ENCODE results near the gene ST6GAL2.

ST6GAL2 gene

DNA sequence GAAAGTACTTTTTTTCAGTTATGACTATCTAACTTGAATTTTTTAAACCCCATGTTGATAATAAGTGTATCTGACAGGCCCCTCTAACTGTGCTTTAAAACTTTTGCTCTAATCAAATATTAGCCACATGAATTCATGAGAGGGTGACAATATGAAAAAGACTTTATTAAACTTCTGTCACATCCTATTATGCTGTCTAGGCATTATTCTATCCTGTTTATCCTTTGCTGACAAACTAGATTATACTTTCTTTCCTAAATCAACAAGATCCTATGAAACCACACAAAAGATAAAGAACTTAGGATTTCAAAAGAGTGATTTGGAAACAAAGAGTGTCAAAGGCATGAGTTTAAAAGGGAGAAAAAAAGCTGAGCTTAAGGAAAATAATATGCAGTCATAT is 57.8 kb downstream of the ST6GAL2 start:
- no peak for DNase-seq (ENCODE audit: low read depth)

DNA sequence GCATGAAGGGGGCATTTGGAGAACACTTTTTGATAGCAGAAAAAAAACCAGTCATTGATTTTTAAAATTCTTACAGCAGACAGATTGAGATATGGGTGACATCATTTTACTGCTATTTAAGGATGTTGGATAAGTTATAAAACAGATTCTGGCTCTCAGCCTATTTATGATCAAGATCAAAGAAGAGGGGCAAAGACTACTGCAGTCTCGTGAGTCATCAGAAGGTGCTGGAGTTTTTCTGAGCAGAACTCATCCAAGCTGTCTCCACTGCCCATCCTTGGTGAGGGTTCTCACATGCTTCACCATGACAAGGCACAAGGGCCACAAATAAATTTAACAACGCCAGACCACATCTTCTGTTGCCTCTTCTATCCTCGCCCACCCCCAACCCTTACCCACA is 58.8 kb downstream of the ST6GAL2 start:
- no peak for DNase-seq (ENCODE audit: low read depth)

DNA sequence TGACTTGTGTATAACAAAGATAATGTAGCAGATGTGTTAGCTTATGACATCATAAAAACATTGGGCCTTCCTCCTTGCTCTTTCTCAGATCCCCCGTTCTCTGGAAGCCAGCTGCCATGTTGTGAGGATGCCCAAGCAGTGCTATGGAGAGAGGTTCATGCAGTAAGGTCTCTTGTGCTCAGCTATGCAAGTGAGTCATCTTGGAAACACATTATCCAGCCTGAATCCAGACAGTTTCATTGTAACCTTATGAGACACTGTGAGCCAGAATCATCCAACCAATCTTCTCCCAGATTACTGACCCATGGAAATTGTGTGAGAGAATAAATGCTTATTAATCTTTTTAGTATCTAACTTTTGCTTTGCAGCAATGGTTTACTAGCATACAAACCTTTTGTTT is 60.8 kb downstream of the ST6GAL2 start:
- DNase-seq (ENCODE audit: low read depth): no peak

DNA sequence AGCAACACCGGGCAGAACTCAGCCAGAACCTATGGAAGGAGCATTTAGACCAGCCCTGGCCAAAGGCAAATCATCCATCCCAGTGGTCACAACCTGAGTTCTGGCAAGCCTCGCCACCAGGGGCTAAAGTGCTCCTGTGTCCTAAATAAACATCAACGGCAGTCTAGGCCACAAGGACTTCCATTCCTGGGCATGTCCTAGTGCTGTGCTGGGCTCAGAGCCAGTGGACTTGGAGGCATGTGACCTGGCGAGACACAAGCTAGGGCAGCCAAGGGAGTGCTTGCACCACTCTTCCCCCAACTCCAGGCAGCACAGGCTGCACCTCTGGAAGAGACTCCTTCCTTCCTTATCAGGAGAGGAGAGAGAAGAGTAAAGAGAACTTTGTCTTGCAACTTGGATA is 69.0 kb downstream of the ST6GAL2 start:
- DNase-seq (ENCODE audit: low read depth): no peak

DNA sequence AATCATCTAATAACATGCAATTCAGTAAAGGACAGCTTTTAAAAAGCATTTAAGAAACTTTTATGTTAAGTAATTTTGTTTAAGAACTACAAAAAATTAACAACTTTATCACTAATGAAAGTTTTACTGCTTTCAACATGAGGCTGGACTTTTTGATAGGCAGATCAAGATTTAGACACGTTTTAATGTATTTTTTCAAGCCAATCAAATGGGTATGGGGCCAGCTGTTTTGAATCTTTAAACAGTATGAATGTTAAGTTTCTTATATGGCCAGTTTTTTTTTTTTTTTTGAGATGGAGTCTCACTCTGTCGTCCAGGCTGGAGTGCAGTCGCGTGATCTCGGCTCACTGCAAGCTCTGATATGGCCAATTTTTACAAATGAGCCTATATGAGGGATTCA is 73.1 kb downstream of the ST6GAL2 start:
- no peak for DNase-seq (ENCODE audit: low read depth)

DNA sequence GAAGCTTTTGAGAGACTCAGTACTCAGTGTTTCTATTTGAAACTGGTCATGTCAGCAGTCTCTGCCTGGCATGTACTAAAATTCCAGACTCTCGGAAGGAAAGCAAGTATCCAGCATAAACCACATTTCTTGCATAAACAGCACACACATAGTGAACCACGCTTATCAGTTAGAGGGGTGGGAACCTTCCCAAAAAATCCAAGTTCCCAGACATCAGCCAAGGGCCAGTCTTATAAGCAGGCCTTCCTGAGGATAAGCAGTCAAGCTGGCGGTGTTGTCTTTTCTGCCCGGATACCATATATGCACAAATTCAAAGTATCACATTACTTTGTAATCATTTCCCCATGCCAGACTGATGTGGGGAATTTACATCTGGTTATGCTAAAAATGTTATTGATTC is 73.6 kb downstream of the ST6GAL2 start:
- no peak for DNase-seq (ENCODE audit: low read depth)

DNA sequence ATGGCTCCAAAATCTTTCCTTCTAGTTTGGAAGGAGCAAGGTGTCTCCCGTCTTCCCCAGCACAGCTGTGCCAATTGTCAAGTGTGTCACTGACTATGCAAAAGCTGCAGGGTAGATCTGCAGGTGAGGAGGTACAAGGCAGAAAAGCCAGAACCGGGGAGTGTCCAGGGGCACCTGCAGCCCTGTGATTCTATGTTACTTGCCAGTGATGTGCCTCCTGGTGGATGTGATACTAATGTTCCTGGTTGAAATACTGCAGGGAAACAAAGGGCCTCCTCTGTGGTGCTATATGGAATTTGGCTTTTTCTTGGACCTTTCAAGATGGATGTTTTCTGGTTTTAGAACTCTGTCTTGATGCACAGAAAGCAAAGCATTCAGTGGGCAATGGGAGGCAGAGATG is 80.3 kb downstream of the ST6GAL2 start:
- no peak for DNase-seq (ENCODE audit: low read depth)

DNA sequence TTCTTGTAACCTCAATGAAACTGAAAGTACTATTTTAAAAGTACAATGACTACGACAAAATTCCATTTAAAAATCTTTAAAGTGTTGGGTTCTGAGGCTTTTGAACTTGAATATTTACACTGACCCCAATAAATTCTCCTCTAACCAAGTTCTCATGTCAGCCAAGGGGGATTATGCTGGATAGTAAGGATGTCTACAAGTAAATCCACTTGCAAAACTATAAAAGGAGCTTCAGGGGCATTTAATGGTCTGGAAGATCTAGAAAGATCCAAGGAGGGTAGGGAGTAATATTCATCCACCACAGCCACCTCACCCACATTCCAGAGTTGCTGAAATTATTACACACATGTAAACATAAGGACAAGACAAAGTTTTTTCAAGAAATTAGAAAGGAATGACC is 81.8 kb downstream of the ST6GAL2 start:
- DNase-seq (ENCODE audit: low read depth): no peak

DNA sequence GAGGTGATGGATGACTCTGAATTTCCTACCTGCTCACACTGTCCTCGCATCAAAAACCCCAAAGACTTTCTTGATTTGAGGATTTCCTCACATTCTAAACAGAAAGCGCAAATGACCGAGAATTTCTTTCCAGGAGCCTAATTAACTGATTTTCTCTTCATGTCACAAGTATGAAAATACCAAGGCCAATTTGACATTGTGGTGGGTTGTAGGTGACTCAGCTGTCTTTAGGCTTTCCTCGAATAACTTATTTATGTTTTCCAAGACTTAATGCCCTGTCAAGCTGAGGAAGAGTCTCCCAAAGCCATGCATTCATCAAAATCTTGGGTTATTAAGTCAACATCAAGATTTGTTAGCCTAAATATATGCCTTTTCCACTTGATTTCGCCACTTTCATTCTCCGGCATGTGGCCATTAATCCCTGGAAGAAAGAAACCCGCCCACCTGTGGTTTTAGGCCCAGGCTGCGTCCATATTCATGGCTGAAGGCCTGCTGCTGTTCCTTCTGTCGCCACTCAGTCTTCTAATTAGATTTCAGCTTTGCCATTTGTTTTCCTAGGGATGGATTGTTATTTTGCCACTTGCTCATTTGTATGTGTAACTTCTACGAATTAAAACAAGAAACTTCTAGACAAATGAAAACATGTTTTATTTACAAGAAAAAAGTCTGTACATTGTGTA is 84.9 kb downstream of the ST6GAL2 start:
- DNase-seq (ENCODE audit: low read depth): no peak

DNA sequence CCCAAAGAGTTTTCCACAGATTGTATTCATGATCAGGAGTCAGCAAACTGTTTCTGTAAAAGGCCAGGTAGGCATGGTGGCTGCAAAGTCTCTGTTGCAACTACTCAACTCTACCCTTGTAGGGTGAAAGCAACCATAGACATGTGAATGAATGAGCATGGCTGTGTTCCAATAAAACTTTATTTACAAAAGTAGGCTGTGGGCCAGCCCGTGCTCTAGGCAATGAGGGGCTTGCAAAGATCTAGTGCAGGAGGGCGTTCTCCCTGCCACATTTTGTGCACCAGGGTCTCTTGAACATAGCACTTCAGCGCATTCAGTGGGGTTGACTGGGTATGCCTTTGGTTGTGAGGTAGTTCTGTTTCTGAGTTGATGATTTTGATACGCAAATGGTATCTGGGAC is 85.8 kb downstream of the ST6GAL2 start:
- DNase-seq (ENCODE audit: low read depth): no peak

DNA sequence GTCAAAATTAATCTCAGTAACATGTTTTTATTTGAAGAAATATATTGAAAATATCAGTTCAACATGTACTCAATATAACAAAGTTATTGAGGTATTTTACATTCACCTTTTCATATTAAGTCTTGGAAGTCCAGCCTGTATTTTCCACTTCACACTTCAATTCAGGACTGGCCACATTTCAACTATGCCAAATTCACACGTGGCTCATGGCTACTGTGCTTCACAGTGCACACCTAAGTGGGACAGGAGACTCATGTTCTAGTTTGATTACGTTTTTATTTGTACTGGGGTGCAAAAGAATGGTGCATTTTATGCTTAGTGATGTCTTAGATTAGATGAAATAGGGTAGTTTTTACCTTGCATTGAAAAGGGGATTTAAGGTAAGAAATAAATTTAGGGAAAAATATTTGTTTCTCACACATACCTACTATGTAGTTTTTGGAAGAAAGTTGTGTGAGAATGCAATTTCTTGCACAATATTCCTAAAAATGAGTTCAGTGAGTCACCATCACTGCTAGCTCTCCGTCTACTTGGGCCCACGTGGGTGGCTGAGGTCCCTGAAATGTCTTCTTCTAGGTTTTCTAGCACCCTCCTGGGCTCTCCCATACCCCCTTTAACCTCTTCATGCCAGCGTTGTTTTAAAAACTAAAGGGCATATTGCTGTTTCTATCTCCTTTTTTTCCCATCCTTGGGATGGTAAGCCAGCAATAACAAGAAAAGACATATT is 87.0 kb downstream of the ST6GAL2 start:
- no peak for DNase-seq (ENCODE audit: low read depth)

DNA sequence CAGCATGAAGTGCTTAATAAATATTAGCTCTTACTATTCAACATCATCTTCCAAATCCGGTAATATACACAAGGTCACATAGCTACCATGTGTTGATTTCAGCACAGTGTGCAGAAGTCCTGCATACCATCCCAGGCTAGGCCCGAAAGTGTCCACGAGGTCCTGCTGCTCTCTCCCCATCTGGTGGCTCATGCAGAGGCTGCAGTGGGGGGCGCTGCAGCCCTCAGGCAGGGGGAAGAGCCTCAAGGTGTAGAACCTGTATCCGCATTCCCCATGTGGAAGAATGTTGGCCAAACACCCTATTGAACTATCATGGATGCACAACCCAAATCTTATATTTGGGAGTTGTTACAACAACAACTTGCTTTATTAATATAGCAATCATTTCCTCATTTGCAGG is 88.5 kb downstream of the ST6GAL2 start:
- DNase-seq (ENCODE audit: low read depth): no peak

DNA sequence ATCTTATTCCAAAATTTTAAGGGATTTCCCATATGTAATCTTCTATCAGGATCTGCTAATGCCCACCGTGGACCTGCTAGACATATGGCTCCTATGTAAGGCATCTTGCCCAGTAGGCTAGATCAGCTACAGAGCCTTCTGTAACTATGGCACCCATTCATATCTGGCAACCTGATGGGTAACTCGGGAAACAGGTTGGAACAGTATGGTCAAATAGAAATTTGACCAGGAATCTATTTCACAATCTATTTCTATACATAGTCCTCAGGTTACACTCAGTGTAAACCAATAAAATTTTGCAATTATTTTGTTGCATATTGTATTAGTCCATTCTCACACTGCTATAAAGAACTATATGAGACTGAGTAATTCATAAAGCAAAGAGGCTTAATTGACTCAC is 93.3 kb downstream of the ST6GAL2 start:
- DNase-seq (ENCODE audit: low read depth): no peak

DNA sequence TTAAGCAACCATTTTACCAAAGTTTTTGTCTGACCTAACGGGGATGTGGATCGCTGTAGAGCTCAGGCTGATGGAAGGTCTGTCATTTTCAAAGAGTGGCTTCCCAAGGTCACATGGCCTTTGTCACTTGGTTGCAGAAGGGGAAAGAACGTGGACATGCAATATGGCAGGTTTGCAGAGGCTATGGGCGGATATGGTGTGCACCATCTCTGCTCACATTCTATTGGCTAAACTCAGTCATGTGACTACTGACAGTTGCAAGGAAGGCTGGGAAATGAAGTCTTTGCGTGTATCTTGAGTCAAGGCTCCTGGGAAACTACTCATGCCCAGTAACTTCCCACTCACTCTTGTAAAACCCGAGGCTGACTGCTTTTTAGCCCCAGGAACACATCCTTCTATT is 96.8 kb downstream of the ST6GAL2 start:
- DNase-seq (ENCODE audit: low read depth): no peak

DNA sequence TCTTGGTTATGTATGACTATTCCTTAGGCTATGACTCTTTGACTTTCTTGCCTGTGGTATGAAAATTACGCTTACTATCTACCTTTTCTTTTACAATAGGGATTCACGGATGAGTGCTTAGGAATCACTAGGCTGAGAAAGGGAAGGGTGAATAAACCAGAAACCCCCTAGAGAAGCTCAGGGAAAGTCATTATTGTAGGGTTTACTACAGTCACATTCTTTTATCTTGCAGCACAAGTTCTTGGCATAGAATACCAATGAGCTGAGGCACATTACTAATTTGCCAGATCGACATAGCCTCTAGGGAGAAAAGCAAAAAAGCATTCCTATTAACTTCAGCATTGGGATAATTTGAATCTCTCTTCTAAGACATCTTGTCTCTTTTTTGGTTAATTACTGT is 103.3 kb downstream of the ST6GAL2 start:
- DNase-seq (ENCODE audit: low read depth): no peak

DNA sequence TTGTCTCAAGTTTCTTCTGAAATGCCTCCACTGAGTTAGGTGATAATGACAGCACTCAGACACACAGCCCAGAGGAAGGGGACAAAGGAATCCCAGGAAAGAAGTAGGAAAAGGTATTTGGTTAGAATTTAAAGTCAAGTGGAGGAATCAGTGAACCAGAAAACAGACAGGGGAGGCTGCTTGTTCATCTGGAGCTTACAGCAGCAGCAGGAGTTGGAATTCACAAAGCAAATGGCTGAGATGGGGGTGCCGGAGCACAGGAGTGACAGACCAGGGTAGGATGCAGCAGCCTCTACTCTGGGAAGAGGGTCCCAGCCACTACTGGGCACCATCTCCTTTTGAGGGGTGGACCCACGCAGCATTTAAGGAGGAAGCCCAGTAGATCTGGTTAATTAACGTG is 104.8 kb downstream of the ST6GAL2 start:
- no peak for DNase-seq (ENCODE audit: low read depth)

DNA sequence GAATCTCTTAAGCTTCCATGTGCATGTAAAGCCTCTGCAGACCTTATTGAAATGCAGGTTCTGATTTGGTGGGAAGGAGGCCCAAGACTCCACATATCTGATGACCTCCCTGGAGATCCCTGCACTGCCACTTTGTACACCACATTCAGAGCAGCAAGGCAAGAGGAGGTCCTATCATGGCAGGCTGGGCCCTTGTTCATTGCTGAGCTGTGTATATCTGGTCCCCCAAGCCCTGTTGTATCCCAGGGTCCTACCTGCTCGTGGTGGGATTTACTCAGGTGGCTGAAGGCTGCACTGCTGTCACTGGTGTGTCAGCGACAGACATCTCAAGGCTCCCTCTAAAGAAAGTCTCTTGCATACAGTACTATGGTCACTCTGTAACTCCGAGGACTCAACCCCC is 114.2 kb downstream of the ST6GAL2 start:
- no peak for DNase-seq (ENCODE audit: low read depth)

DNA sequence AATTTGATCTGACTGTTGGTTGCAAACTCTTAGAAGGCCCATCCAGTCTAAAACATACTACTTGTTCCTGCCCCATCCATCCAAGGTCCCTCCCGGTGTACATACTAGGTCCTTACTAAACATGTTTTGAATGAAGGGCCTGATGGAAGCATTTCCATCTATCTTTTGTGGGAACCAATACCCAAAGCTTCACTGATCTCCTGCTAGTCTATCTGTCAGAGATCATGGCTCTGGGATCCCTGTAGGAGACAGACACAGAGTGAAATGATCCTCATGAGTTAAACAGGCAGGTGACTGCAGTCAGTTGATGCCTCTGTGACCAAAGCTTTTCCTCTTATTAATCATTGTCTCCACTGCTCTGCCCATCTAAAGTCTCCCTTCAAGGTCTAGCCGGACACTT is 115.0 kb downstream of the ST6GAL2 start:
- no peak for DNase-seq (ENCODE audit: low read depth)

DNA sequence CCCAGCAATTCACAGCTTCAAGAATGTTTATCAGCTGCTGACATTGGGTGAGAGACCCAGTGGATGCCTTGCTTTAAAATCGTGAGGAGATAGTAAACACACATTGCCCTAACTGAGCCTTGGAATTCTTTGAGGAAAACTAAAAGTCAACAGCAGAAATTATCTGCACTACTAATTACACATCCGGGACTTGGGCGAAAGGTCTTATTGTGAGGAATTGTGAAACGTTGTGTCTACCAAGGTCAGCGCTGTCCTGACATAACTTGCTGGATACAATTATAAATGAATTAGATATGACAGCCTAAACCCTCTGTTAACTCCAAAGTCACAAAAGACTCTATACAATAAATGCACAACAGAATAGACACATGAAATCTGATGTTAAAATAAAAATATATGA is 121.4 kb downstream of the ST6GAL2 start:
- no peak for DNase-seq (ENCODE audit: low read depth)

DNA sequence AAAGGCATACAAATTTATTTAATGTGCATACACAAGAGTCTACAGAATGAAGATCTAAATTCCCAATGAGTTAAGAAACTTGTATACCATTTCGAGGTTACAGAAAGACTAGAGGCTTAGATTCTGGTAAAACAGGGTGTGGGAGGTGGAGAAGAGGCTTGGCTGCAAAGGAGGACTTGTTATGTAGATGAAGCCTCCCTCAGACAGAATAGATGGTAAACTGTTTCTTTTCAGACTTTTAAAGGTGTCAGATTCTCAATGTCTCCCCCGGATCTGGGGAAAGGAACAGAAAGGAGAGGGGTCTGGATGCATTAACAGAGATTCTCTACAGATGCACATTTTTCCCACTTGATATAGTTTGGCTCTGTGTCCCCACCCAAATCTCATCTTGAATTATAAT is 126.0 kb downstream of the ST6GAL2 start:
- no peak for DNase-seq (ENCODE audit: low read depth)

DNA sequence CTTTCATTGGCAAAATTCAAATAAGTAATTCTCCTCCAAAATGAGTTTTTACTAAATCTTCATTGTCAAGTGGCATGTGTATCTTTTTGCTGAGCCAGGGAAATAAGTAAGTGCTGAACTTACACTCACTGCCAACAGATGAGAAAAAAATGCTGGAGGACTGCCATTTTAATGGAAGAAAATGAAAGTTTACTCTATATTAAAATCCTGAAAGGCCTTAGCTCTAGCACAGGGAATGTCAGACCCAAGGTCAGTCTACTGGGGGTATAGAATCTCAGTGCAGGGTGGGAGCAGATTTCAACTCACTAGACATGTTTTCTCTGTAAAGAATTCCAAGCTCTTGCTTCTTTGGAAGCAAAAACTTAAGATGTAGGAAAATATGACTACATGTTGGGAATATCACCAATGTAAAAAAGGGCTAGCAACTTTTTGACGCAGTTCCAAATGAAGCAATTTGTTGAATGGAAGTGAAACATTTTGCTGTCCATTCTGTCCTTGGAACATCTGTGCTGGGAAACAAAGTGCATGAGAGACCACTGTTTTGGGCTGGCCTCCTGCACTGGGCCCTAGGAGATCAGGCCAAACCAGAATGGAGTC is 127.0 kb downstream of the ST6GAL2 start:
- DNase-seq (ENCODE audit: low read depth): no peak
